CD4-positive, alpha-beta T cell (primary cell): ENCODE data around the gene ZNF691. TPM values are rescaled to one million over a fixed set of nuclear protein-coding genes. Genes with fewer than 3 reads are reported as not detected.

ENCODE experiments used
- ATAC-seq: fragments of 200-7000 bp; cut with Tn5 transposase; one replicate; pipeline ENCODE4 v1.10.0; 2022; ENCODE audit warnings: mild to moderate bottlenecking; ENCODE audit not compliant: poor library complexity
- CTCF ChIA-PET: fragments of 350-600 bp; sonication (Branson Sonifier 250); formaldehyde crosslinking; loops from one replicate; lab custom pipeline; 2021; ENCODE audit warnings: antibody characterized with exemption, inconsistent platforms; lab: Charles Lee
- POLR2A ChIA-PET: fragments of 350-600 bp; sonication (Branson Sonifier 250); formaldehyde crosslinking; loops from one replicate; lab custom pipeline; 2021; ENCODE audit warnings: antibody characterized with exemption, inconsistent platforms; lab: Charles Lee
- DNase-seq, 14 experiments: peaks; one replicate each; pipeline ENCODE4 v3.0.0-alpha.2; 2013 to 2020; ENCODE audit warnings: mixed read lengths in 2 of 14
- H3K27ac ChIP-seq, 2 donors: one replicate each; pipeline versions ENCODE4 v1.5.1 to v1.7.0; 2013; ENCODE audit warnings: low read length in 2 of 2, low read depth in 1 of 2, mild to moderate bottlenecking in 1 of 2
- H3K27me3 ChIP-seq, 2 experiments: 1 replicate in 1 of 2; 2 replicates in 1 of 2; pipeline versions ENCODE4 v1.6.1 to v1.7.0; 2013; ENCODE audit warnings: low read length in 2 of 2, control low read depth in 1 of 2, mild to moderate bottlenecking in 1 of 2, moderate library complexity in 1 of 2; ENCODE audit not compliant: insufficient read depth in 2 of 2, control insufficient read depth in 1 of 2
- H3K36me3 ChIP-seq: one replicate; pipeline ENCODE4 v1.6.1; 2013; ENCODE audit warnings: low read length, control low read depth; ENCODE audit not compliant: insufficient read depth
- H3K4me1 ChIP-seq: one replicate; pipeline ENCODE4 v1.6.1; 2013; ENCODE audit warnings: low read length, control low read depth; ENCODE audit not compliant: insufficient read depth
- H3K4me3 ChIP-seq: one replicate; pipeline ENCODE4 v1.5.1; 2013; ENCODE audit warnings: mild to moderate bottlenecking, low read length, moderate library complexity
- H3K9me3 ChIP-seq, 2 experiments: 1 replicate in 1 of 2; 2 replicates in 1 of 2; pipeline versions ENCODE4 v1.6.1 to v1.7.0; 2013; ENCODE audit warnings: low read length in 2 of 2, mild to moderate bottlenecking in 2 of 2, control low read depth in 1 of 2, moderate library complexity in 1 of 2; ENCODE audit not compliant: control insufficient read depth in 1 of 2, insufficient read depth in 1 of 2
- H3K27ac Mint-ChIP-seq: one replicate; pipeline ENCODE4 v1.8.0; 2020; ENCODE audit warnings: mixed read lengths
- H3K27me3 Mint-ChIP-seq: one replicate; pipeline ENCODE4 v1.8.0; 2021; ENCODE audit warnings: mixed read lengths
- H3K36me3 Mint-ChIP-seq: one replicate; pipeline ENCODE4 v1.8.0; 2021; ENCODE audit warnings: low read depth, mixed read lengths
- H3K4me1 Mint-ChIP-seq: one replicate; pipeline ENCODE4 v1.8.0; 2021; ENCODE audit warnings: low read depth, mixed read lengths
- H3K4me3 Mint-ChIP-seq: one replicate; pipeline ENCODE4 v1.8.0; 2020; ENCODE audit warnings: mild to moderate bottlenecking, mixed read lengths
- H3K9me3 Mint-ChIP-seq: one replicate; pipeline ENCODE4 v1.8.0; 2020; ENCODE audit warnings: mixed read lengths
- CTCF ChIP-seq: fragments of 200-600 bp; IDR thresholded peaks from one replicate; pipeline ENCODE4 v1.8.0; 2022; ENCODE audit warnings: antibody characterized with exemption, mild to moderate bottlenecking
- intact Hi-C, 2 experiments: fragments of 100-400 bp; cut with DNase I in 1 of 2; cut with micrococcal nuclease in 1 of 2; formaldehyde crosslinking; loops; one replicate each; pipeline versions ENCODE4 v1.15.1 to v1.9.0; 2023 to 2025; cut with DNase I, micrococcal nuclease
- total RNA-seq, 174 experiments: library from RNA in 2 of 174; stranded (reverse) in 2 of 174; gene quantifications; one replicate each; pipeline ENCODE4 v1.2.3 and lab custom pipeline; 2021 to 2026

Gene ZNF691
- total RNA-seq, 2 experiments from 2014 or later: 1.2 to 1.7 TPM

GRCh38 chr1:42834803-42835202, 11.6 kb upstream of the ZNF691 start:
- no peak for DNase-seq
- CTCF ChIA-PET: no interaction called here
- no peaks in the 10 kb centered on the region for H3K4me1 Mint-ChIP-seq
- no peaks in the 10 kb centered on the region for H3K9me3 Mint-ChIP-seq
- Histone ChIP-seq H3K4me3 (no peak overlapping the region), H3K36me3 (peaks cover 3% of the 10 kb centered on the region), H3K27ac (no peak overlapping the region), H3K27me3 (no peaks in the 10 kb centered on the region), H3K4me1 (no peaks in the 10 kb centered on the region), H3K9me3 (no peaks in the 10 kb centered on the region)
- H3K4me3 Mint-ChIP-seq: no peak overlapping the region
- H3K36me3 Mint-ChIP-seq: peaks cover 8% of the 10 kb centered on the region
- no peak for ATAC-seq
- no peaks in the 10 kb centered on the region for H3K27me3 Mint-ChIP-seq
- TF ChIP-seq CTCF: no peak
- POLR2A ChIA-PET: interaction anchor here (1.2 kb wide), 1 partner anchor 17 kb away, joined by 4 read pairs; the partner anchor contains the start of genes ERMAP and SVBP
- no peak overlapping the region for H3K27ac Mint-ChIP-seq
- intact Hi-C loops: no loop called here

- CTCF ChIA-PET: no interaction called here
Observed at GRCh38 chr1:42835422-42835821, 11.0 kb upstream of the ZNF691 start.

GRCh38 chr1:42837709-42838108, 8.7 kb upstream of the ZNF691 start:
- TF ChIP-seq CTCF: no peak
- Mint-ChIP-seq H3K27me3 (no peaks in the 10 kb centered on the region), H3K4me3 (no peak overlapping the region), H3K36me3 (no peaks in the 10 kb centered on the region), H3K4me1 (no peaks in the 10 kb centered on the region), H3K27ac (no peak overlapping the region), H3K9me3 (no peaks in the 10 kb centered on the region)
- ChIA-PET POLR2A (interaction anchor here (1.0 kb wide), 1 partner anchor 9 kb away, joined by 3 read pairs; the partner anchor contains the start of gene ZNF691), CTCF (interaction anchor here (0.9 kb wide), 1 partner anchor 10 kb away, joined by 3 read pairs; no protein-coding TSS in a partner anchor)
- H3K4me1 ChIP-seq: no peaks in the 10 kb centered on the region
- no peak overlapping the region for H3K27ac ChIP-seq
- peaks cover 3% of the 10 kb centered on the region for H3K36me3 ChIP-seq
- H3K4me3 ChIP-seq: no peak overlapping the region
- H3K27me3 ChIP-seq: no peaks in the 10 kb centered on the region
- DNase-seq (no peak), ATAC-seq (no peak)
- intact Hi-C loops: no loop called here
- H3K9me3 ChIP-seq: no peaks in the 10 kb centered on the region

More at GRCh38 chr1:42835422-42835821, 11.0 kb upstream of the ZNF691 start:
- H3K36me3 ChIP-seq: peaks cover 3% of the 10 kb centered on the region
- H3K27ac Mint-ChIP-seq: no peak overlapping the region
- TF ChIP-seq CTCF: no peak
- H3K36me3 Mint-ChIP-seq: peaks cover 2% of the 10 kb centered on the region
- H3K4me3 ChIP-seq: no peak overlapping the region
- no peaks in the 10 kb centered on the region for H3K4me1 ChIP-seq
- no peak overlapping the region for H3K4me3 Mint-ChIP-seq
- H3K4me1 Mint-ChIP-seq: no peaks in the 10 kb centered on the region
- intact Hi-C loops: no loop called here
- ATAC-seq: no peak
- H3K27me3 ChIP-seq: no peaks in the 10 kb centered on the region
- H3K27me3 Mint-ChIP-seq: no peaks in the 10 kb centered on the region
- DNase-seq: no peak
- H3K9me3 Mint-ChIP-seq: no peaks in the 10 kb centered on the region
- no peak overlapping the region for H3K27ac ChIP-seq
- POLR2A ChIA-PET: interaction anchor here (1.2 kb wide), 1 partner anchor 18 kb away, joined by 4 read pairs; the partner anchor contains the start of genes ERMAP and SVBP
- H3K9me3 ChIP-seq: no peaks in the 10 kb centered on the region
